Gastroesophageal sphincter (tissue), 4 donors: ENCODE measurements around the gene MUC5AC. TPM values are rescaled to one million over a fixed set of nuclear protein-coding genes. Genes with fewer than 3 reads are reported as not detected.

Source experiments
- ATAC-seq: fragments of 150-250 bp; one replicate; pipeline ENCODE4 v1.9.1; 2016; ENCODE audit warnings: mild to moderate bottlenecking, moderate library complexity
- H3K27ac ChIP-seq, 4 donors: fragments of 200-600 bp; sonication (generic) in 3 of 4; 1 replicate in 3 of 4; 2 replicates in 1 of 4; pipeline ENCODE4 v1.5.1; 2016 to 2019
- H3K27me3 ChIP-seq: fragments of 200-600 bp; sonication (generic); one replicate; pipeline ENCODE4 v1.5.1; 2019
- H3K36me3 ChIP-seq, 2 donors: fragments of 200-600 bp; sonication (generic); one replicate each; pipeline ENCODE4 v1.5.1; 2019; ENCODE audit warnings: control low read depth in 1 of 2
- H3K4me1 ChIP-seq, 3 donors: fragments of 200-600 bp; sonication (generic); 1 replicate in 2 of 3; 2 replicates in 1 of 3; pipeline ENCODE4 v1.5.1; 2016 to 2019; ENCODE audit warnings: control low read depth in 2 of 3
- H3K4me3 ChIP-seq, 2 donors: fragments of 200-600 bp; sonication (generic); one replicate each; pipeline ENCODE4 v1.5.1; 2019; ENCODE audit warnings: mild to moderate bottlenecking in 1 of 2, moderate library complexity in 1 of 2
- H3K9me3 ChIP-seq, 3 donors: fragments of 200-600 bp; sonication (generic); one replicate each; pipeline ENCODE4 v1.5.1; 2017 to 2019; ENCODE audit warnings: control low read depth in 2 of 3
- CTCF ChIP-seq, 4 experiments: fragments of 200-600 bp in 2 of 4; fragments of 450-650 bp in 2 of 4; sonication (generic) in 1 of 4; IDR thresholded peaks; one replicate each; pipeline ENCODE4 v1.5.1; 2017 to 2019; ENCODE audit warnings: antibody characterized with exemption in 4 of 4, mild to moderate bottlenecking in 2 of 4, moderate library complexity in 2 of 4
- EP300 ChIP-seq: sonication (generic); formaldehyde crosslinking; IDR thresholded peaks from one replicate; pipeline ENCODE4 v1.6.1; 2017; ENCODE audit warnings: antibody characterized with exemption, mild to moderate bottlenecking
- POLR2A ChIP-seq, 2 donors: fragments of 450-650 bp; IDR thresholded peaks; one replicate each; pipeline ENCODE4 v1.6.1; 2017; ENCODE audit warnings: antibody characterized with exemption in 2 of 2, mild to moderate bottlenecking in 2 of 2, moderate library complexity in 1 of 2
- POLR2AphosphoS5 ChIP-seq: sonication (generic); formaldehyde crosslinking; IDR thresholded peaks from one replicate; pipeline ENCODE4 v1.6.1; 2017; ENCODE audit warnings: antibody characterized with exemption
- WGBS, 2 donors: methylation state at CpG; one replicate each; pipeline ENCODE4 v1.1.5; 2018; ENCODE audit warnings: low coverage in 1 of 2; 5-methylcytosine and 5-hydroxymethylcytosine counted together
- total RNA-seq, 4 donors: library from RNA; depleted of rRNA; stranded (reverse); fragments of >200 nt; gene quantifications; one replicate each; pipeline ENCODE4 v1.1.0, GENCODE V29; 2016

Gene MUC5AC
- total RNA-seq, 4 donors from 2014 or later: 0.02 to 0.31 TPM; not detected in 2

DNA sequence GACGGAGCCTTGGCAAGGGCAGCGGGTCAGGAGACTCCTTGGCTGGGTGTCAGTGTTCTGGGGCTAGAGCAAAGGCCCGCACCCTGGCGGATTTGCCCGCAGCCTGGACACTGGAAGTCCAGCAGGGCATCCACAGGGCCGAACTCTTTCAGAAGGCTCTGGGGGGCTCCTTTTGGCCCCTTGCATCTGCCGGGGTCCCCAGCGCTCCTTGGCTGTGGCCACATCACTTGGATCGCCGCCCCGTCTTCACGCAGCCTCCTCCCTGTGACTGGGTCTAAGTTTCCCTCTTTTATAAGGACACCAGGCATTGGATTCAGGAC, 20.0 kb downstream of the MUC5AC start:
- Histone ChIP-seq H3K36me3 (no peaks in the 10 kb centered on the region), H3K4me3 (no peak overlapping the region), H3K27me3 (peaks cover 78% of the 10 kb centered on the region), H3K9me3 (no peaks in the 10 kb centered on the region), H3K27ac (no peak overlapping the region), H3K4me1 (no peaks in the 10 kb centered on the region)
- WGBS, 2 donors: 77% methylated on average over 4 of the region's 12 CpGs; no CpG with 5 or more reads in 1 of the 2 donors
- no peak for ATAC-seq
- no peak for TF ChIP-seq POLR2A (IDR thresholded peaks at IDR 0.05)
- no peak for TF ChIP-seq CTCF (IDR thresholded peaks at IDR 0.05)
- TF ChIP-seq POLR2AphosphoS5: no peak
- TF ChIP-seq EP300: no peak

DNA sequence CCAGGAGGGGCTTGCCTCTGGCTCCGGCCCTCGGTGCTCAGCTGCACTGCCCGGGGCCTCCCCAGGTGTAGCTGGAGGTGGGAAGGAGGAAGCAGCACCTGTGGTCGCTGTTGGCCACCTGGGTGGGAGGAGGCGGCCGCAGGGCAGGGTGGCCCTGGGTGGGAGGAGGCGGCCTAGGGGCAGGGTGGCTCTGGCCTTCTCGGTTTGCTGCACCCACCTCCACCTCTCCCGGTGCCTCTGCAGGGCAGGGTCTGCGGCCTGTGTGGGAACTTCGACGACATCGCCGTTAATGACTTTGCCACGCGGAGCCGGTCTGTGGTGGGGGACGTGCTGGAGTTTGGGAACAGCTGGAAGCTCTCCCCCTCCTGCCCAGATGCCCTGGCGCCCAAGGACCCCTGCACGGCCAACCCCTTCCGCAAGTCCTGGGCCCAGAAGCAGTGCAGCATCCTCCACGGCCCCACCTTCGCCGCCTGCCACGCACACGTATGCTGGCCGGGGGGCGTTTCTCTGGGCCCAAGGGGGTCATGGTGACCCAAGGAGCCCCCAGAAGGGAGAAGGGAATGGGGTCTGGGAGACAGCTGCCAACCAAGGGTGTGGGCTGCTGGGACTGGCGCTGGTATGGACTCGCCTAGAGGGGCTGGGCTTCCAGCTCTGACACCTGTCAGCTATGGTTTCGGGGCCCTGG, 20.6 kb downstream of the MUC5AC start:
- Histone ChIP-seq H3K4me1 (no peaks in the 10 kb centered on the region), H3K27ac (no peak overlapping the region), H3K9me3 (no peaks in the 10 kb centered on the region), H3K4me3 (no peak overlapping the region), H3K36me3 (no peaks in the 10 kb centered on the region), H3K27me3 (peaks cover 78% of the 10 kb centered on the region)
- TF ChIP-seq EP300: no peak
- TF ChIP-seq CTCF (IDR thresholded peaks at IDR 0.05): no peak
- no peak for TF ChIP-seq POLR2AphosphoS5
- no peak for TF ChIP-seq POLR2A (IDR thresholded peaks at IDR 0.05)
- no peak for ATAC-seq
- WGBS, 2 donors: no CpG with 5 or more reads among the region's 31 CpGs

GRCh38 chr11:1178906-1179305, 21.2 kb downstream of the MUC5AC start:
- H3K4me3 ChIP-seq: no peak overlapping the region
- TF ChIP-seq POLR2AphosphoS5: no peak
- TF ChIP-seq CTCF (IDR thresholded peaks at IDR 0.05): no peak
- TF ChIP-seq POLR2A (IDR thresholded peaks at IDR 0.05): no peak
- no peak for TF ChIP-seq EP300
- H3K9me3 ChIP-seq: no peaks in the 10 kb centered on the region
- peaks cover 78% of the 10 kb centered on the region for H3K27me3 ChIP-seq
- WGBS, 2 donors: no CpG with 5 or more reads among the region's 29 CpGs
- H3K27ac ChIP-seq: no peak overlapping the region
- ATAC-seq: no peak
- H3K4me1 ChIP-seq: no peaks in the 10 kb centered on the region
- no peaks in the 10 kb centered on the region for H3K36me3 ChIP-seq

DNA sequence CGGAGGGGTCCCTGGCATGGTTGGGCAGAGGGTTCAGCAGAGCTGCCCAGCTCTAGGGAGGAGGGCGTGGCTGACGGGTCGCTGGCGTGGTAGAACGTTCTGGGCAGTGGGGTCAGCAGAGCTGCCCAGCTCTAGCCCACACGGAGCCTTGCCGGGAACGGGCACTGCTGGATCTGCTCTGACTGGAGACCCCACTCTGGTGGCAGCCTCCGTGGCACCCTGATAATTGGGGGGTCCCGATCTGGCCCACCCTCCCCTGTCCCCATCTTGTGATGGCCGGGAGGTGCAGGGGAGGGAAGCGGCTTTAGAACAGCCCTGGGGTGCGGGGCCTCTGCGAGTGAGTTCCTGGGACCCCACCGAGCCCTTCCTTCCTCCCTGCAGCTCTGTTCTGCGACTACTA, 21.9 kb downstream of the MUC5AC start:
- Histone ChIP-seq H3K27me3 (peaks cover 70% of the 10 kb centered on the region), H3K9me3 (no peaks in the 10 kb centered on the region), H3K4me3 (no peak overlapping the region), H3K4me1 (no peaks in the 10 kb centered on the region), H3K27ac (no peak overlapping the region), H3K36me3 (no peaks in the 10 kb centered on the region)
- no peak for TF ChIP-seq EP300
- no peak for TF ChIP-seq POLR2AphosphoS5
- TF ChIP-seq CTCF (IDR thresholded peaks at IDR 0.05): no peak
- TF ChIP-seq POLR2A (IDR thresholded peaks at IDR 0.05): no peak
- no CpG with 5 or more reads among the region's 17 CpGs for WGBS, 2 donors
- ATAC-seq: no peak

- Histone ChIP-seq H3K9me3 (no peaks in the 10 kb centered on the region), H3K4me3 (no peak overlapping the region), H3K27me3 (peaks cover 70% of the 10 kb centered on the region), H3K4me1 (no peaks in the 10 kb centered on the region), H3K36me3 (no peaks in the 10 kb centered on the region), H3K27ac (no peak overlapping the region)
- no peak for ATAC-seq
- 60% methylated on average over 2 of the region's 15 CpGs; no CpG with 5 or more reads in 1 of the 2 donors for WGBS, 2 donors
- no peak for TF ChIP-seq POLR2AphosphoS5
- TF ChIP-seq POLR2A (IDR thresholded peaks at IDR 0.05): no peak
- TF ChIP-seq CTCF (IDR thresholded peaks at IDR 0.05): no peak
- TF ChIP-seq EP300: no peak
Observed at GRCh38 chr11:1180171-1180570, 22.4 kb downstream of the MUC5AC start.
